Effector memory CD4-positive, alpha-beta T cell (primary cell): ENCODE measurements around the gene MYH3.

Experiments used
- DNase-seq, 3 donors: peaks; one replicate each; pipeline ENCODE4 v3.0.0-alpha.2; 2020
- H3K27ac ChIP-seq: 2 replicates; pipeline ENCODE4 v1.7.0; 2013; ENCODE audit warnings: mild to moderate bottlenecking, low read length, moderate library complexity; ENCODE audit not compliant: insufficient read depth, poor library complexity, severe bottlenecking
- H3K27me3 ChIP-seq: replicated peaks from 2 replicates; pipeline ENCODE4 v1.7.0; 2013; ENCODE audit warnings: mild to moderate bottlenecking, low read length; ENCODE audit not compliant: insufficient read depth, control insufficient read depth, poor library complexity, severe bottlenecking
- H3K36me3 ChIP-seq: 2 replicates; pipeline ENCODE4 v1.7.0; 2013; ENCODE audit warnings: mild to moderate bottlenecking, low read length, moderate library complexity; ENCODE audit not compliant: control insufficient read depth, insufficient read depth
- H3K4me1 ChIP-seq: 2 replicates; pipeline ENCODE4 v1.7.0; 2013; ENCODE audit warnings: low read length, mild to moderate bottlenecking; ENCODE audit not compliant: control insufficient read depth, insufficient read depth, poor library complexity, severe bottlenecking
- H3K4me3 ChIP-seq: 2 replicates; pipeline ENCODE4 v1.7.0; 2013; ENCODE audit warnings: low read length, low read depth, mild to moderate bottlenecking; ENCODE audit not compliant: insufficient read depth, poor library complexity, severe bottlenecking
- H3K9me3 ChIP-seq: 2 replicates; pipeline ENCODE4 v1.7.0; 2013; ENCODE audit warnings: mild to moderate bottlenecking, low read length, moderate library complexity; ENCODE audit not compliant: control insufficient read depth

The MYH3 gene

GRCh38 chr17:10605221-10605783, 51.8 kb downstream of the MYH3 start:
- Histone ChIP-seq H3K36me3 (no peaks in the 10 kb centered on the region), H3K27ac (no peak overlapping the region), H3K4me3 (no peak overlapping the region), H3K4me1 (no peaks in the 10 kb centered on the region), H3K9me3 (no peaks in the 10 kb centered on the region), H3K27me3 (no peaks in the 10 kb centered on the region)
- no peak for DNase-seq

GRCh38 chr17:10604521-10604920, 52.6 kb downstream of the MYH3 start:
- no peak overlapping the region for H3K4me3 ChIP-seq
- H3K27ac ChIP-seq = no peak overlapping the region
- no peaks in the 10 kb centered on the region for H3K4me1 ChIP-seq
- H3K27me3 ChIP-seq = no peaks in the 10 kb centered on the region
- no peak for DNase-seq
- no peaks in the 10 kb centered on the region for H3K36me3 ChIP-seq
- no peaks in the 10 kb centered on the region for H3K9me3 ChIP-seq

- Histone ChIP-seq H3K27ac (no peak overlapping the region), H3K4me3 (no peak overlapping the region), H3K4me1 (no peaks in the 10 kb centered on the region), H3K36me3 (no peaks in the 10 kb centered on the region), H3K27me3 (no peaks in the 10 kb centered on the region), H3K9me3 (no peaks in the 10 kb centered on the region)
- no peak for DNase-seq
Observed at GRCh38 chr17:10603931-10604330, 53.2 kb downstream of the MYH3 start.

GRCh38 chr17:10600571-10600970, 56.5 kb downstream of the MYH3 start:
- no peak for DNase-seq
- Histone ChIP-seq H3K4me1 (no peaks in the 10 kb centered on the region), H3K27me3 (no peaks in the 10 kb centered on the region), H3K9me3 (no peaks in the 10 kb centered on the region), H3K4me3 (no peak overlapping the region), H3K36me3 (no peaks in the 10 kb centered on the region), H3K27ac (no peak overlapping the region)

GRCh38 chr17:10598621-10599020, 58.5 kb downstream of the MYH3 start:
- H3K9me3 ChIP-seq = no peaks in the 10 kb centered on the region
- H3K27me3 ChIP-seq = no peaks in the 10 kb centered on the region
- no peak for DNase-seq
- H3K4me1 ChIP-seq = no peaks in the 10 kb centered on the region
- H3K36me3 ChIP-seq = no peaks in the 10 kb centered on the region
- H3K27ac ChIP-seq = no peak overlapping the region
- no peak overlapping the region for H3K4me3 ChIP-seq

GRCh38 chr17:10589553-10590145, 67.5 kb downstream of the MYH3 start:
- H3K27ac ChIP-seq = no peak overlapping the region
- DNase-seq = no peak
- peaks cover 3% of the 10 kb centered on the region for H3K27me3 ChIP-seq
- no peaks in the 10 kb centered on the region for H3K36me3 ChIP-seq
- H3K9me3 ChIP-seq = no peaks in the 10 kb centered on the region
- H3K4me3 ChIP-seq = no peak overlapping the region
- H3K4me1 ChIP-seq = no peaks in the 10 kb centered on the region

GRCh38 chr17:10585529-10585928, 71.6 kb downstream of the MYH3 start:
- H3K27me3 ChIP-seq = no peaks in the 10 kb centered on the region

GRCh38 chr17:10583834-10584233, 73.3 kb downstream of the MYH3 start:
- H3K27ac ChIP-seq = no peak overlapping the region
- H3K4me3 ChIP-seq = no peak overlapping the region
- no peaks in the 10 kb centered on the region for H3K4me1 ChIP-seq
- no peaks in the 10 kb centered on the region for H3K36me3 ChIP-seq
- no peaks in the 10 kb centered on the region for H3K9me3 ChIP-seq
- no peaks in the 10 kb centered on the region for H3K27me3 ChIP-seq
- DNase-seq = no peak

More at GRCh38 chr17:10585529-10585928, 71.6 kb downstream of the MYH3 start:
- H3K4me3 ChIP-seq = no peak overlapping the region
- DNase-seq = no peak
- no peak overlapping the region for H3K27ac ChIP-seq
- H3K9me3 ChIP-seq = no peaks in the 10 kb centered on the region
- no peaks in the 10 kb centered on the region for H3K4me1 ChIP-seq
- no peaks in the 10 kb centered on the region for H3K36me3 ChIP-seq

GRCh38 chr17:10579270-10579669, 77.8 kb downstream of the MYH3 start:
- Histone ChIP-seq H3K27me3 (no peaks in the 10 kb centered on the region), H3K4me3 (no peak overlapping the region), H3K4me1 (no peaks in the 10 kb centered on the region), H3K9me3 (no peaks in the 10 kb centered on the region), H3K27ac (no peak overlapping the region), H3K36me3 (no peaks in the 10 kb centered on the region)
- DNase-seq = no peak
